Panc1 (cell line): ENCODE data around the gene PFN3. TPM values are rescaled to one million over a fixed set of nuclear protein-coding genes. Genes with fewer than 3 reads are reported as not detected.

Experiments
- ATAC-seq: fragments of 200-7000 bp; cut with Tn5 transposase; 2 replicates; pipeline ENCODE4 v1.9.1; 2020; ENCODE audit warnings: mild to moderate bottlenecking, moderate library complexity
- BruUV-seq: library from RNA; stranded (reverse); fragments of 400-500 nt; replicated peaks from 2 replicates; lab custom pipeline; 2021; lab: Mats Ljungman, UMichigan
- CTCF ChIA-PET: fragments of 300-600 bp; sonication (Branson Sonifier 250); formaldehyde crosslinking; loops from one replicate; lab custom pipeline; 2022; ENCODE audit warnings: antibody characterized with exemption; lab: Charles Lee
- POLR2A ChIA-PET: fragments of 300-600 bp; sonication (Branson Sonifier 250); formaldehyde crosslinking; loops from one replicate; lab custom pipeline; 2022; ENCODE audit warnings: antibody characterized with exemption; lab: Charles Lee
- DNase-seq: peaks from one replicate; pipeline ENCODE4 v3.0.0-alpha.2; 2010; ENCODE audit warnings: low read depth, low spot score
- H3K27ac ChIP-seq: 2 replicates; pipeline ENCODE4 v1.5.1; 2011; ENCODE audit warnings: mild to moderate bottlenecking, low read length, inconsistent platforms
- H3K27me3 ChIP-seq: fragments of 200-500 bp; sonication (Bioruptor generic); 2 replicates; pipeline ENCODE4 v1.6.0; 2014; ENCODE audit warnings: low read length, inconsistent platforms; ENCODE audit not compliant: control insufficient read depth, insufficient read depth
- H3K36me3 ChIP-seq: fragments of 200-500 bp; sonication (Bioruptor generic); 2 replicates; pipeline ENCODE4 v1.5.1; 2014; ENCODE audit warnings: inconsistent platforms, mild to moderate bottlenecking, low read length, moderate library complexity; ENCODE audit not compliant: control insufficient read depth, insufficient read depth
- H3K4me1 ChIP-seq: 2 replicates; pipeline ENCODE4 v1.5.1; 2011; ENCODE audit warnings: inconsistent platforms, mild to moderate bottlenecking, low read length, moderate library complexity; ENCODE audit not compliant: control insufficient read depth, insufficient read depth
- H3K4me3 ChIP-seq, 2 experiments: 2 replicates each; pipeline ENCODE4 v1.5.1; 2011 to 2012; ENCODE audit warnings: low read depth in 2 of 2, low read length in 2 of 2, mild to moderate bottlenecking in 2 of 2, inconsistent platforms in 1 of 2, moderate library complexity in 1 of 2
- H3K9me3 ChIP-seq: fragments of 200-500 bp; sonication (Bioruptor generic); 2 replicates; pipeline ENCODE4 v1.5.1; 2014; ENCODE audit warnings: low read depth, mild to moderate bottlenecking, inconsistent platforms, low read length, moderate library complexity; ENCODE audit not compliant: control insufficient read depth, insufficient read depth
- POLR2AphosphoS5 ChIP-seq: IDR thresholded peaks from 2 replicates; pipeline ENCODE4 v1.6.1; 2012; ENCODE audit warnings: mild to moderate bottlenecking, low read depth, low read length, moderate library complexity
- SIN3A ChIP-seq: IDR thresholded peaks from 2 replicates; pipeline ENCODE4 v1.6.1; 2012; ENCODE audit warnings: low read depth, mild to moderate bottlenecking, low read length, moderate library complexity, borderline replicate concordance; ENCODE audit not compliant: insufficient read depth
- TCF7L2 ChIP-seq: IDR thresholded peaks from 2 replicates; pipeline ENCODE4 v1.6.1; 2011; ENCODE audit warnings: mild to moderate bottlenecking, low read depth, low read length, inconsistent platforms
- in situ Hi-C: cut with HindIII; loops from 2 replicates; pipeline ENCODE4 v1.10.0; 2016; ENCODE audit warnings: low sequenced_read_pairs, low pct_unique_long_range_greater_than_20kb
- intact Hi-C: fragments of 100-400 bp; cut with micrococcal nuclease; formaldehyde crosslinking; loops from one replicate; pipeline ENCODE4 v1.10.0; 2022; ENCODE audit not compliant: unreplicated experiment
- total RNA-seq: library from RNA; stranded (reverse); gene quantifications from one replicate; pipeline ENCODE4 v1.2.1, GENCODE V29; 2021; ENCODE audit not compliant: unreplicated experiment
- TF ChIP-seq, protein P1 (sequence below), 2 experiments: IDR thresholded peaks; 2 replicates each; pipeline ENCODE4 v1.6.1; 2011 to 2012; ENCODE audit warnings: low read depth in 2 of 2, control low read depth in 1 of 2, low read length in 1 of 2, mild to moderate bottlenecking in 1 of 2, moderate library complexity in 1 of 2; ENCODE audit not compliant: insufficient read depth in 1 of 2
- TF ChIP-seq, protein P2 (sequence below): fragments of 450-650 bp; IDR thresholded peaks from 2 replicates; pipeline ENCODE4 v1.5.1; 2017; ENCODE audit warnings: mild to moderate bottlenecking

PFN3 gene
- total RNA-seq, 1 experiment from 2014 or later, result not detected

DNA sequence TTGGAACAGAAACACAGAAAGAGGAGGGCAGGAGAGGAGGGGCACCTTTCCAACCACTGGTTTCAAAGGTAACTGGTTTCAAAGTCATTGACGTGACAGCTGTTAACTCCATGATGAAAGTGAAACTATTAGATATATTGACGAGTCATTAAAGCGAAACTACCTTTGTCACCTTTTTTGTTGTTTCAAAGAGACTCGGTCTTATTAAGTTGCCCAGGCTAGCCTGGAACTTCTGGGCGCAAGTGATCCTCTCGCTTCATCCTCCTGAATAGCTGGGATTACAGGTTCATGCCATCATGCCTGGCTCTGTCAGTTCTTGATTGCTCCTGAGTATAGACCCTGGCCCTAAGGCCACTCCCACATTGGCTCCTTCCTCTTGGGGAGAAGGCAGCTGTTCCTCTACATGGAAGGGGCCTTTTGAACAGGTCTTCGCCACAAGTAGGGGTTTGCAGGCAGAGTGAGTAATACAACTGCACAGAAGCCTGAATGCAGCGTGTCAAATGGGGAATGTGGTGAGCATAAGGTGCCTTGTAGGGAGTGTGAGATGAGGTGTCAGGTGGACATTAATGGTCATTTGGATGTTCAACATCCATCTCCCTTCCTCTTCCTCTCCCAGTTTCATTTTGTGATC, 12.3 kb upstream of the PFN3 start:
- ATAC-seq (no peak), DNase-seq (no peak)
- Histone ChIP-seq H3K9me3 (no peaks in the 10 kb centered on the region), H3K36me3 (no peaks in the 10 kb centered on the region), H3K4me1 (no peaks in the 10 kb centered on the region), H3K27me3 (no peaks in the 10 kb centered on the region), H3K27ac (no peak overlapping the region), H3K4me3 (no peak overlapping the region)
- ChIA-PET POLR2A (no interaction called here), CTCF (interaction anchor here (0.7 kb wide), 1 partner anchor 109 kb away, joined by 4 read pairs; no protein-coding TSS in a partner anchor)
- no TSS peak for BruUV-seq
- intact Hi-C loops, result no loop called here
- TF ChIP-seq SIN3A (no peak), POLR2AphosphoS5 (no peak), TCF7L2 (no peak)
- TF ChIP-seq, protein P1, sequence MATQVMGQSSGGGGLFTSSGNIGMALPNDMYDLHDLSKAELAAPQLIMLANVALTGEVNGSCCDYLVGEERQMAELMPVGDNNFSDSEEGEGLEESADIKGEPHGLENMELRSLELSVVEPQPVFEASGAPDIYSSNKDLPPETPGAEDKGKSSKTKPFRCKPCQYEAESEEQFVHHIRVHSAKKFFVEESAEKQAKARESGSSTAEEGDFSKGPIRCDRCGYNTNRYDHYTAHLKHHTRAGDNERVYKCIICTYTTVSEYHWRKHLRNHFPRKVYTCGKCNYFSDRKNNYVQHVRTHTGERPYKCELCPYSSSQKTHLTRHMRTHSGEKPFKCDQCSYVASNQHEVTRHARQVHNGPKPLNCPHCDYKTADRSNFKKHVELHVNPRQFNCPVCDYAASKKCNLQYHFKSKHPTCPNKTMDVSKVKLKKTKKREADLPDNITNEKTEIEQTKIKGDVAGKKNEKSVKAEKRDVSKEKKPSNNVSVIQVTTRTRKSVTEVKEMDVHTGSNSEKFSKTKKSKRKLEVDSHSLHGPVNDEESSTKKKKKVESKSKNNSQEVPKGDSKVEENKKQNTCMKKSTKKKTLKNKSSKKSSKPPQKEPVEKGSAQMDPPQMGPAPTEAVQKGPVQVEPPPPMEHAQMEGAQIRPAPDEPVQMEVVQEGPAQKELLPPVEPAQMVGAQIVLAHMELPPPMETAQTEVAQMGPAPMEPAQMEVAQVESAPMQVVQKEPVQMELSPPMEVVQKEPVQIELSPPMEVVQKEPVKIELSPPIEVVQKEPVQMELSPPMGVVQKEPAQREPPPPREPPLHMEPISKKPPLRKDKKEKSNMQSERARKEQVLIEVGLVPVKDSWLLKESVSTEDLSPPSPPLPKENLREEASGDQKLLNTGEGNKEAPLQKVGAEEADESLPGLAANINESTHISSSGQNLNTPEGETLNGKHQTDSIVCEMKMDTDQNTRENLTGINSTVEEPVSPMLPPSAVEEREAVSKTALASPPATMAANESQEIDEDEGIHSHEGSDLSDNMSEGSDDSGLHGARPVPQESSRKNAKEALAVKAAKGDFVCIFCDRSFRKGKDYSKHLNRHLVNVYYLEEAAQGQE (IDR thresholded peaks at IDR 0.05; ENCODE audit: insufficient read depth in 1 of 2, low read depth in 2 of 2, low read length in 1 of 2), result no peak
- TF ChIP-seq, protein P2, sequence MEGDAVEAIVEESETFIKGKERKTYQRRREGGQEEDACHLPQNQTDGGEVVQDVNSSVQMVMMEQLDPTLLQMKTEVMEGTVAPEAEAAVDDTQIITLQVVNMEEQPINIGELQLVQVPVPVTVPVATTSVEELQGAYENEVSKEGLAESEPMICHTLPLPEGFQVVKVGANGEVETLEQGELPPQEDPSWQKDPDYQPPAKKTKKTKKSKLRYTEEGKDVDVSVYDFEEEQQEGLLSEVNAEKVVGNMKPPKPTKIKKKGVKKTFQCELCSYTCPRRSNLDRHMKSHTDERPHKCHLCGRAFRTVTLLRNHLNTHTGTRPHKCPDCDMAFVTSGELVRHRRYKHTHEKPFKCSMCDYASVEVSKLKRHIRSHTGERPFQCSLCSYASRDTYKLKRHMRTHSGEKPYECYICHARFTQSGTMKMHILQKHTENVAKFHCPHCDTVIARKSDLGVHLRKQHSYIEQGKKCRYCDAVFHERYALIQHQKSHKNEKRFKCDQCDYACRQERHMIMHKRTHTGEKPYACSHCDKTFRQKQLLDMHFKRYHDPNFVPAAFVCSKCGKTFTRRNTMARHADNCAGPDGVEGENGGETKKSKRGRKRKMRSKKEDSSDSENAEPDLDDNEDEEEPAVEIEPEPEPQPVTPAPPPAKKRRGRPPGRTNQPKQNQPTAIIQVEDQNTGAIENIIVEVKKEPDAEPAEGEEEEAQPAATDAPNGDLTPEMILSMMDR, result no peak
- in situ Hi-C loops, result no loop called here

DNA sequence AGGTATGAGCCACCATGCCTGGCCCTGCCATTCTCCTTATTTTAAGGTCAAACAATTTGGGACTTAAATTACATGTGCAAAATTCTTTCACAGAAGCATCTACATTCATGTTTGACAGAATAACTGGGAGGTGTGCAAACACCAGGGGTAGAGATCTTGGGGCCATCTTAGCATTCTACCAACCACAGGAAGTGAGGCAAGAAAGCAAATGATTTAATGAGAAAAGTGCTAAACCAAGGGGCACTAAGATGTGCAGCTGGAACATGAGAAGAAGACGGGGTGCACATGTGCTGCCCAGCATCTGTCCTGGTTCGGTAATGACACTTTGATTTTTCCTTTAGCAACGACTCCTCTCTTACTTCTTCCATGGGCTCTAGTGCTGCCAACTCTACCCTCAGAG, 10.1 kb upstream of the PFN3 start:
- in situ Hi-C loops, result no loop called here
- Histone ChIP-seq H3K27me3 (no peaks in the 10 kb centered on the region), H3K4me1 (no peaks in the 10 kb centered on the region), H3K9me3 (no peaks in the 10 kb centered on the region), H3K4me3 (no peak overlapping the region), H3K27ac (no peak overlapping the region), H3K36me3 (no peaks in the 10 kb centered on the region)
- ChIA-PET CTCF (no interaction called here), POLR2A (no interaction called here)
- ATAC-seq, result no peak
- DNase-seq, result no peak
- no TSS peak for BruUV-seq
- intact Hi-C loops, result no loop called here
- TF ChIP-seq, protein P2, result no peak
- TF ChIP-seq POLR2AphosphoS5, result no peak
- no peak for TF ChIP-seq TCF7L2
- TF ChIP-seq, protein P1 (IDR thresholded peaks at IDR 0.05; ENCODE audit: insufficient read depth in 1 of 2, low read depth in 2 of 2, low read length in 1 of 2), result no peak
- TF ChIP-seq SIN3A, result no peak
